ENCODE data around the gene VRK1. TPM values are rescaled to one million over a fixed set of nuclear protein-coding genes. Genes with fewer than 3 reads are reported as not detected.

VRK1 gene
- total and polyA plus RNA-seq, 2 of the 8 experiments (the other 6 are each of a cell fraction or from before 2014, with no cell fraction given) = 24.2 to 64.8 TPM

DNA sequence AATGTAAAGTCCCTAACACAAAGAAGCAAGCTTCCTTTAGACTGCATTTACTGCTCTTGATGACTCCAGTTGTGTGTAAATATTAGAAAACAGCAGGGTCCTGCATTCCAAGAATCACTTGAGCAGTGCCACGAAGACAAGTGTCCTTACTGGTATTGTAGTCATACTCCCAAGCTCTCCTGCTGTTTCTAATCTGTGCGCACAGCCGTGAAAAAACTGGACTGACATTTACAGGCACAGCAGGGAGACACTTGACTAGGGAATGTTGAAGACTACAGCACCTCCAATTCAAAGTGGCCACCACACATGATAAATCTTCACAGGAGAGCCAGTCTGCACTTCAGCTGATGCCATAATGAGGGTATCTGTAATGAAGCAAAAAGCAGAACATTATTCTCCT is 91.4 kb downstream of the VRK1 start:
- no peaks in the 10 kb centered on the region for H3K79me2 ChIP-seq (ENCODE audit: control insufficient read depth in 1 of 2, insufficient read depth in 2 of 2, low read length in 2 of 2)
- peaks cover 0 to 6% (median 3%) of the 10 kb centered on the region in 4 experiments; a peak in 4 of 7 replicates for H3K4me1 ChIP-seq (replicated peaks in 1 of 4; ENCODE audit: control insufficient read depth in 3 of 4, insufficient read depth in 4 of 4, low read length in 3 of 4)
- no peak overlapping the region for H3K56ac ChIP-seq (replicated peaks; ENCODE audit: insufficient read length, low read depth, low read length)
- H3K27me3 ChIP-seq (replicated peaks in 1 of 4; ENCODE audit: control insufficient read depth in 3 of 4, extremely low read depth in 1 of 4, insufficient read depth in 3 of 4, low read length in 3 of 4) = no peaks in the 10 kb centered on the region
- no peak for FAIRE-seq
- H4K20me1 ChIP-seq (replicated peaks in 1 of 2; ENCODE audit: control insufficient read depth in 1 of 2, insufficient read depth in 2 of 2, low read length in 2 of 2) = no peaks in the 10 kb centered on the region
- no peak overlapping the region for H3K4me3 ChIP-seq (ENCODE audit: extremely low read depth in 1 of 4, insufficient read depth in 2 of 4, low read depth in 3 of 4, low read length in 4 of 4)
- no peak overlapping the region for H2BK15ac ChIP-seq (ENCODE audit: low read length)
- H3K4ac ChIP-seq (replicated peaks; ENCODE audit: insufficient read length, low read depth, low read length) = no peak overlapping the region
- H4K5ac ChIP-seq (ENCODE audit: insufficient read length, low read depth, low read length) = no peak overlapping the region
- H3K14ac ChIP-seq (ENCODE audit: insufficient read length) = no peak overlapping the region
- ChIA-PET CTCF (ENCODE audit: partially characterized antibody) (interaction anchor here (1.1 kb wide), 1 partner anchor 14 kb away, joined by 3 read pairs; no protein-coding TSS in a partner anchor), POLR2A (ENCODE audit: partially characterized antibody) (interaction anchor here (1.5 kb wide), 1 partner anchor 9 kb away, joined by 3 read pairs; no protein-coding TSS in a partner anchor)
- no peak overlapping the region for H2AK5ac ChIP-seq (ENCODE audit: low read depth, low read length)
- H3K23ac ChIP-seq (ENCODE audit: insufficient read length) = no peak overlapping the region
- no peak overlapping the region for H3K27ac ChIP-seq (ENCODE audit: low read depth, low read length)
- no peak overlapping the region for H2BK20ac ChIP-seq (ENCODE audit: low read length)
- TF ChIP-seq, protein P1, sequence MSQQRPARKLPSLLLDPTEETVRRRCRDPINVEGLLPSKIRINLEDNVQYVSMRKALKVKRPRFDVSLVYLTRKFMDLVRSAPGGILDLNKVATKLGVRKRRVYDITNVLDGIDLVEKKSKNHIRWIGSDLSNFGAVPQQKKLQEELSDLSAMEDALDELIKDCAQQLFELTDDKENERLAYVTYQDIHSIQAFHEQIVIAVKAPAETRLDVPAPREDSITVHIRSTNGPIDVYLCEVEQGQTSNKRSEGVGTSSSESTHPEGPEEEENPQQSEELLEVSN (IDR thresholded peaks at IDR 0.05) = no peak
- no peak for TF ChIP-seq ASH2L (IDR thresholded peaks at IDR 0.05; ENCODE audit: low read length)
- TF ChIP-seq, protein P2, sequence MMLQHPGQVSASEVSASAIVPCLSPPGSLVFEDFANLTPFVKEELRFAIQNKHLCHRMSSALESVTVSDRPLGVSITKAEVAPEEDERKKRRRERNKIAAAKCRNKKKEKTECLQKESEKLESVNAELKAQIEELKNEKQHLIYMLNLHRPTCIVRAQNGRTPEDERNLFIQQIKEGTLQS (IDR thresholded peaks at IDR 0.05; ENCODE audit: insufficient read depth, low read depth, low read length) = no peak
- no peak for TF ChIP-seq GABPA (IDR thresholded peaks at IDR 0.05; ENCODE audit: borderline replicate concordance, insufficient read depth, low read length)
- no peak for TF ChIP-seq HDAC6 (IDR thresholded peaks at IDR 0.05; ENCODE audit: low read depth, low read length)
- no peak for TF ChIP-seq YY1 (IDR thresholded peaks at IDR 0.05; ENCODE audit: low read depth, low read length)
- TF ChIP-seq RNF2 (IDR thresholded peaks at IDR 0.05; ENCODE audit: borderline replicate concordance, low read depth, low read length, missing control alignments, poor library complexity, severe bottlenecking) = no peak
- TF ChIP-seq TBP (IDR thresholded peaks at IDR 0.05; ENCODE audit: low read depth, low read length) = no peak
- no peak for TF ChIP-seq NRF1 (IDR thresholded peaks at IDR 0.05; ENCODE audit: low read depth, low read length)
- TF ChIP-seq, protein P3, sequence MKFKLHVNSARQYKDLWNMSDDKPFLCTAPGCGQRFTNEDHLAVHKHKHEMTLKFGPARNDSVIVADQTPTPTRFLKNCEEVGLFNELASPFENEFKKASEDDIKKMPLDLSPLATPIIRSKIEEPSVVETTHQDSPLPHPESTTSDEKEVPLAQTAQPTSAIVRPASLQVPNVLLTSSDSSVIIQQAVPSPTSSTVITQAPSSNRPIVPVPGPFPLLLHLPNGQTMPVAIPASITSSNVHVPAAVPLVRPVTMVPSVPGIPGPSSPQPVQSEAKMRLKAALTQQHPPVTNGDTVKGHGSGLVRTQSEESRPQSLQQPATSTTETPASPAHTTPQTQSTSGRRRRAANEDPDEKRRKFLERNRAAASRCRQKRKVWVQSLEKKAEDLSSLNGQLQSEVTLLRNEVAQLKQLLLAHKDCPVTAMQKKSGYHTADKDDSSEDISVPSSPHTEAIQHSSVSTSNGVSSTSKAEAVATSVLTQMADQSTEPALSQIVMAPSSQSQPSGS (IDR thresholded peaks at IDR 0.05; ENCODE audit: low read length) = no peak
- TF ChIP-seq RBBP5 (IDR thresholded peaks at IDR 0.05; ENCODE audit: borderline replicate concordance, low read depth, low read length) = no peak
- WGBS, 2 experiments (ENCODE audit: extremely low coverage in 1 of 2, insufficient coverage in 1 of 2, insufficient read length in 1 of 2, insufficient replicate concordance in 2 of 2, low coverage in 1 of 2, low lambda C conversion rate in 2 of 2, missing lambda C conversion rate in 1 of 2) = 73% methylated on average over 3 of the region's 3 CpGs; no CpG with 5 or more reads in 1 of the 2 experiments
- H4K8ac ChIP-seq (ENCODE audit: extremely low read depth, insufficient read depth, low read length) = no peak overlapping the region
- H3K79me1 ChIP-seq (ENCODE audit: low read depth, low read length) = no peaks in the 10 kb centered on the region
- no peaks in the 10 kb centered on the region for H3K9me3 ChIP-seq (ENCODE audit: insufficient read depth in 2 of 2, low read depth in 1 of 2, low read length in 1 of 2)
- no peak overlapping the region for H2BK5ac ChIP-seq (ENCODE audit: low read depth, low read length)
- no peak overlapping the region for H3K18ac ChIP-seq (ENCODE audit: extremely low read depth, low read length)
- H3K9ac ChIP-seq (replicated peaks in 1 of 4; ENCODE audit: extremely low read depth in 1 of 4, low read depth in 3 of 4, low read length in 3 of 4) = no peak overlapping the region
- no peak for DNase-seq (ENCODE audit: low read depth in 1 of 2, low spot score in 2 of 2)
- no peak overlapping the region for H4K91ac ChIP-seq (replicated peaks; ENCODE audit: insufficient read length, low read length)
- H3K4me2 ChIP-seq (ENCODE audit: insufficient read depth in 1 of 2, low read depth in 2 of 2, low read length in 2 of 2) = no peak overlapping the region
- H2BK12ac ChIP-seq (ENCODE audit: low read depth, low read length) = no peak overlapping the region
- no peak overlapping the region for H2AFZ ChIP-seq (ENCODE audit: low read length)
- H2BK120ac ChIP-seq (replicated peaks; ENCODE audit: low read depth, low read length) = no peak overlapping the region
- no peaks in the 10 kb centered on the region for H3K23me2 ChIP-seq (ENCODE audit: low read depth, low read length)
- no peaks in the 10 kb centered on the region for H3K36me3 ChIP-seq (ENCODE audit: control insufficient read depth in 2 of 4, insufficient read depth in 4 of 4, low read length in 3 of 4)

All from H1 (cell line).